ENCODE measurements around the gene ALOXE3. TPM values are rescaled to one million over a fixed set of nuclear protein-coding genes. Genes with fewer than 3 reads are reported as not detected.

Gene ALOXE3
- total and polyA plus RNA-seq, 3 experiments from 2014 or later, result not detected

DNA sequence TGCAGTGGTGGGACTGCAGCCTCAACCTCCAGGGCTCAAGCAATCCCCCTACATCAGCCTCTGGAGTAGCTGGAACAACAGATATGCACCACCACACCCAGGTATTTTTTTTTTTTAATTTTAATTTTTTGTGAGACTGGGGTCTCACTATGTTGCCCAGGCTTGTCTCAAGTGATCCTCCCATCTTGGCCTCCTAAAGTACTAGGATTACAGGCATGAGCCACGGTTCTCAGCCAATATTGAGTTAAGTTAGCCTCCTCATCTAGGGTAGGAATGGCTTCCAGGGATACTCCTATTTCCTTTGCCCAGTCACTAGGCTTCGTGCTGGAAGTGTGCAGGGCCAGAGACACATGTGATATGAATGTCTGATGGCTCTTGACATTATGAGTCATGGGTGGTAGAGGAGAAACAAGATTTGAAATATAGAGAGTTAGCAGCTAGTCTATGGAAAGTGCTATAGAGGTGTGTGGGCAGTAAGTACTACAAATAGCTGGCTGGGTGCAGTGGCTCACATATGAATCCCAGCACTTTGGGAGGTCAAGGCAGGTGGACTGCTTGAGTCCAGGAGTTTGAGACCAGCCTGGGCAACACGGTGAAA is 13.6 kb upstream of the ALOXE3 start:
- no peak overlapping the region for H3K27ac Mint-ChIP-seq
- CTCF ChIA-PET, result interaction anchor here (0.6 to 2.5 kb wide), 4 partner anchors 10 to 279 kb away, joined by 3 to 10 read pairs (median 5); partner anchors contain the start of gene ALOXE3

DNA sequence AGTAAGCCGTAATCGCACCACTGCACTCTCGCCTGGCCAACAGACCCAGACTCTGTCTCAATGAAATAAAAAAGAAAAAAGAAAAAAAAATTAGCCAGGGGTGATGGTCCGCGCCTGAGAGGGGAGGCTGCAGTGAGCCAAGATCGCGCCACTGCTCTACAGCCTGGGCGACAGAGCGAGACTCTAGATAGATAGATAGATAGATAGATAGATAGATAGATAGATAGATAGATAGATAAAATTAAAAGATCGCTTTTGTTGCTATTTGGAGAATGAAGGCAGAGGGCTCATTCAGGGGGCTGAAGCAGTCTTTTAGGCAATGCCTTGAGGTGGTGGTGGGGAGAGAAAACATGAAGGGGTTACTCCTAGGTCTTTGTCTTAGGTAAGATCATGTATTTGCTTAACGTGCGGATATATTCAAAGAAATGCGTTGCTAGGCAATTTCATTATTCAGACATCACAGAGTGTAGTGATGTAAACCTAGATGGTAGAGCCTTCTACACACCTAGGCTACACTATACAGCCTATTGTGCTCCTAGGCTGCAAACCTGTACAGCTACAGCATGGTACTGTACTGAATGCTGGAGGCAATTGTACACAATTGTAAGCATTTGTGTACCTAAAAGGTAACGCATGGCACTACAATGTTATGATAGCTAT is 9.9 kb upstream of the ALOXE3 start:
- Mint-ChIP-seq H3K27me3 (peaks cover 15 to 26% of the 10 kb centered on the region in 2 donors), H3K9me3 (peaks cover 0 to 2% (median 0%) of the 10 kb centered on the region in 5 donors), H3K27ac (peak overlapping the region in 1 of 8 donors; percentile 20), H3K36me3 (peaks cover 0 to 11% (median 0%) of the 10 kb centered on the region in 3 donors), H3K4me1 (peaks cover 36 to 41% (median 39%) of the 10 kb centered on the region in 3 donors), H3K4me3 (peak overlapping the region in 4 of 7 donors; percentile 20 to 69 (median 43))
- ChIA-PET CTCF (interaction anchor here (0.9 to 2.5 kb wide), 4 partner anchors 10 to 35 kb away, joined by 3 to 17 read pairs (median 4); no protein-coding TSS in a partner anchor), POLR2A (interaction anchor here (2.3 kb wide), 1 partner anchor 10 kb away, joined by 8 read pairs; no protein-coding TSS in a partner anchor)
- Histone ChIP-seq H3K4me3 (ENCODE audit: low read length) (no peak overlapping the region), H3K27me3 (ENCODE audit: insufficient read depth, low read length, poor library complexity, severe bottlenecking) (peaks cover 7% of the 10 kb centered on the region), H3K27ac (ENCODE audit: low read depth, low read length) (no peak overlapping the region), H3K36me3 (ENCODE audit: insufficient read depth, low read length) (no peaks in the 10 kb centered on the region), H3K9me3 (ENCODE audit: low read length) (no peaks in the 10 kb centered on the region), H3K4me1 (ENCODE audit: insufficient read depth, low read length) (peaks cover 28% of the 10 kb centered on the region)
- no peak for DNase-seq

More for the DNA sequence above, 13.6 kb upstream of the ALOXE3 start:
- Histone ChIP-seq H3K9me3 (ENCODE audit: low read length) (no peaks in the 10 kb centered on the region), H3K4me3 (ENCODE audit: low read length) (no peak overlapping the region), H3K27me3 (ENCODE audit: insufficient read depth, low read length, poor library complexity, severe bottlenecking) (no peaks in the 10 kb centered on the region), H3K27ac (ENCODE audit: low read depth, low read length) (no peak overlapping the region), H3K4me1 (ENCODE audit: insufficient read depth, low read length) (peaks cover 3% of the 10 kb centered on the region), H3K36me3 (ENCODE audit: insufficient read depth, low read length) (no peaks in the 10 kb centered on the region)
- DNase-seq, result no peak
- Mint-ChIP-seq H3K4me3 (peak overlapping the region in 2 of 7 donors; percentile 4 to 61), H3K27me3 (peaks cover 0 to 8% of the 10 kb centered on the region in 2 donors), H3K9me3 (no peaks in the 10 kb centered on the region), H3K4me1 (peaks cover 4 to 5% (median 5%) of the 10 kb centered on the region in 3 donors), H3K36me3 (no peaks in the 10 kb centered on the region)
- POLR2A ChIA-PET, result interaction anchor here (0.8 kb wide), 1 partner anchor 287 kb away, joined by 3 read pairs; no protein-coding TSS in a partner anchor

DNA sequence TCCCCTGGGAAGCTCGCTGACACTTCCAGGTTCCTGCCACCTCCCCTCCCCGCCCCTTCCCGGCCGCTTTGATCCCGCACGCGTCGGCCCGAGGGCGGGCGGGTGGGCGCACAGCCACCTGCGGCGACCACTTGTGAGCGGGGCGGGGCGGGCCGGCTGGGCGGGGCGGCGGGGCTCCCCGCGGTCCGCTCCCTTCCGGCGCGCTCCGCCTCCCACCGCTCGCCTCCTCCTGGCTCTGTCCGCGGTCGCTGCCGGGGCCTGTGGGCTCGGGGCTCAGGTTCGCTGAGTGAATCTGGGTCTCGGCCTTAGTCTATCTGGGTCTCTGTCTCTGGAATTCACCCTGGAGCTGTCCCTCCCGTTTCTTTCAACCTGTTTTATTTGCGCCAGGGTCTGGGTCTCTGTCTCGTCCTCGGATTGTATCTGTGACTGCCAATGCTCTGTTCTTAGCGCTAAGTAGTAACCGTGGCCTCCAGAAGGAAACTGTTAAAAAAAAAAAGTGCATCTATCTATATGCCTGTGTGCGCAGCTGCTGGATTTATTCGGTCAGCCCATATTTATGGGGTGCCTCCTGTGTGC is 8.3 kb upstream of the ALOXE3 start:
- Mint-ChIP-seq H3K4me1 (peaks cover 43 to 54% (median 51%) of the 10 kb centered on the region in 3 donors), H3K36me3 (peaks cover 0 to 11% (median 0%) of the 10 kb centered on the region in 3 donors), H3K27ac (peak overlapping the region; percentile 5 to 85 (median 77)), H3K4me3 (peak overlapping the region; percentile 85 to 94 (median 92)), H3K27me3 (peaks cover 17 to 31% of the 10 kb centered on the region in 2 donors), H3K9me3 (peaks cover 0 to 2% (median 0%) of the 10 kb centered on the region in 5 donors)
- H3K27ac ChIP-seq (ENCODE audit: low read depth, low read length), result no peak overlapping the region
- no peaks in the 10 kb centered on the region for H3K9me3 ChIP-seq (ENCODE audit: low read length)
- ChIA-PET CTCF (interaction anchor here (0.7 to 2.5 kb wide), 5 partner anchors 9 to 47 kb away, joined by 3 to 17 read pairs (median 3); partner anchors contain the start of gene ALOXE3), POLR2A (interaction anchor here (1.3 to 2.3 kb wide), 3 partner anchors 11 to 95 kb away, joined by 4 to 8 read pairs (median 4); no protein-coding TSS in a partner anchor)
- DNase-seq, result peak; percentile 30 to 55 (median 46)
- peaks cover 7% of the 10 kb centered on the region for H3K27me3 ChIP-seq (ENCODE audit: insufficient read depth, low read length, poor library complexity, severe bottlenecking)
- no peaks in the 10 kb centered on the region for H3K36me3 ChIP-seq (ENCODE audit: insufficient read depth, low read length)
- H3K4me1 ChIP-seq (ENCODE audit: insufficient read depth, low read length), result peaks cover 40% of the 10 kb centered on the region
- peak overlapping the region; percentile 91 for H3K4me3 ChIP-seq (ENCODE audit: low read length)

DNA sequence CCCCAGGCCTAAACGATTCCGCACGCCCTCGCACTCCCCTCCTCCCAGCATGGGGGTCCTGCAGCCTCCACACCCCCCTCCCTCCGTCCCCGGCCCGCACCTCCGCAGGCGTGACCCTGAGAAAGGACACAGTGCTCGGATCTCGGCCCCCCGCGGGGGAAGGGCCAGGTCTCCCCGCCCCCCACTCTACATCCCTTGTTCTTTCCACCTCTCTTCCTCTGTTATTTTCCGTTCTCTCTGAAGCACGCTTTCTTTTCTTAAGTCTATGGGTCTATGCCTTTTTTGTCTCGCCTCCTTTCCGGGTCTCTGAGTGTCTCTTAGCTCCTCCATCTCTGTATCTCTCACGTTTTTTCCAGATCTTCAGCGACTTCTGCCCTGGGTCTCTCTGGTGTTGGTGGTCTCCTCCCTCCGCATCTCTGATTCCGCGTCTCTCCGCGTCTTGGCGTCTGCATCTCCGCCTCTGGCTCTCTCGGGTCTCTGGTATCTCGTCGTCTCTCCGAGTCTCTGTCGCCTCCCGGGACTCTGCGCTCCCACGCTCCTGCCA is 7.7 kb upstream of the ALOXE3 start:
- H3K27me3 Mint-ChIP-seq, result peaks cover 19 to 32% of the 10 kb centered on the region in 2 donors
- Histone ChIP-seq H3K27me3 (ENCODE audit: insufficient read depth, low read length, poor library complexity, severe bottlenecking) (peaks cover 7% of the 10 kb centered on the region), H3K9me3 (ENCODE audit: low read length) (no peaks in the 10 kb centered on the region), H3K4me1 (ENCODE audit: insufficient read depth, low read length) (peaks cover 43% of the 10 kb centered on the region), H3K36me3 (ENCODE audit: insufficient read depth, low read length) (no peaks in the 10 kb centered on the region), H3K4me3 (ENCODE audit: low read length) (peak overlapping the region; percentile 91), H3K27ac (ENCODE audit: low read depth, low read length) (peak overlapping the region; percentile 24)
- DNase-seq, result peak in 2 of 5 donors; percentile 22 to 33
- peaks cover 44 to 57% (median 53%) of the 10 kb centered on the region in 3 donors for H3K4me1 Mint-ChIP-seq
- peaks cover 0 to 11% (median 0%) of the 10 kb centered on the region in 3 donors for H3K36me3 Mint-ChIP-seq
- ChIA-PET CTCF (interaction anchor here (1.8 to 2.5 kb wide), 2 partner anchors 12 to 33 kb away, joined by 4 to 17 read pairs; no protein-coding TSS in a partner anchor), POLR2A (interaction anchor here (1.3 to 2.3 kb wide), 3 partner anchors 12 to 96 kb away, joined by 4 to 8 read pairs (median 4); no protein-coding TSS in a partner anchor)
- H3K4me3 Mint-ChIP-seq, result peak overlapping the region; percentile 84 to 94 (median 90)
- H3K27ac Mint-ChIP-seq, result peak overlapping the region; percentile 16 to 91 (median 72)
- H3K9me3 Mint-ChIP-seq, result peaks cover 0 to 2% (median 0%) of the 10 kb centered on the region in 5 donors

DNA sequence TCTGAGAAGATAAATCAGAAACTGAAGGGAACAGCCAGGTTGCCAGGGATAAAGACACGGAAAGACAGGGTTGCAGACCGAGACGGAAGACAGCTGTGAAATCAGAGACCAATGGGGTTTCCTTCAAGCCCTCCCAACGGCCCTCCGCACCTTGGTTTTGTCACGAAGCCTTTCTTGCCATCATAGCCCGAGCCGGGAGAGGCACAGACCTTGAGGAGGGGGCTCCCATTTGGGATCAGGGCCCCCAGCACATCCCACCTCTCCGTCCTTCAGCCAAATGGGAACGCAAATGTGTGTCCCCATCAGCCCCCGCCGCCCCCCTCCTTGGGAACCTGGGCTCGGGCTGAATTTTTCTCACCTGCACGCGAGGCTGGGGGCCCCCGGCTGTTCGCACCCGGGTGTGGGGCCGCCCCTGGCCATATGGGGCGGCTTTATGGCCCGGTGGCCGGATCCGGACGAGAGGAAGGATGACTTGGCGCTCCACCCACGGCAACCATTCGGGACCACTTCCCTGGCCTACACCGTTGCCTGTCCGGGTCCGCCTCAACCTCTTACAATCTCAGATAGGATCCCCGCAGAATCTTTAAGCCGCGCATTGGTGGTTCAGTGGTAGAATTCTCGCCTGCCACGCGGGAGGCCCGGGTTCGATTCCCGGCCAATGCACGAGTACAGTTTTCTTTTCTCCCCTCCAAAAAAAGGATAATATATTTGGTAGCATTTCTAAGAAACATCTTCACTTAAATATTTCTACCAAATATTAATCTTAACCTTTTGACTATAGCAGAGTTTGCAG is 7.0 kb upstream of the ALOXE3 start:
- Mint-ChIP-seq H3K4me1 (peaks cover 51 to 63% (median 59%) of the 10 kb centered on the region in 3 donors), H3K36me3 (peaks cover 0 to 14% (median 0%) of the 10 kb centered on the region in 3 donors), H3K27me3 (peaks cover 23 to 39% of the 10 kb centered on the region in 2 donors), H3K4me3 (peak overlapping the region; percentile 84 to 94 (median 90)), H3K27ac (peak overlapping the region; percentile 16 to 93 (median 70)), H3K9me3 (peaks cover 0 to 5% (median 2%) of the 10 kb centered on the region in 5 donors)
- Histone ChIP-seq H3K4me1 (ENCODE audit: insufficient read depth, low read length) (peaks cover 49% of the 10 kb centered on the region), H3K9me3 (ENCODE audit: low read length) (no peaks in the 10 kb centered on the region), H3K4me3 (ENCODE audit: low read length) (peak overlapping the region; percentile 91), H3K27ac (ENCODE audit: low read depth, low read length) (peak overlapping the region; percentile 24), H3K36me3 (ENCODE audit: insufficient read depth, low read length) (no peaks in the 10 kb centered on the region), H3K27me3 (ENCODE audit: insufficient read depth, low read length, poor library complexity, severe bottlenecking) (peaks cover 7% of the 10 kb centered on the region)
- peak; percentile 76 to 89 (median 82) for DNase-seq
- ChIA-PET POLR2A (interaction anchor here (1.1 to 1.6 kb wide), 4 partner anchors 31 to 123 kb away, joined by 3 to 7 read pairs (median 4); partner anchors contain the start of gene CTC1), CTCF (interaction anchor here (1.2 to 2.7 kb wide), 6 partner anchors 11 to 123 kb away, joined by 4 to 19 read pairs (median 6); partner anchors contain the start of gene CTC1)

DNA sequence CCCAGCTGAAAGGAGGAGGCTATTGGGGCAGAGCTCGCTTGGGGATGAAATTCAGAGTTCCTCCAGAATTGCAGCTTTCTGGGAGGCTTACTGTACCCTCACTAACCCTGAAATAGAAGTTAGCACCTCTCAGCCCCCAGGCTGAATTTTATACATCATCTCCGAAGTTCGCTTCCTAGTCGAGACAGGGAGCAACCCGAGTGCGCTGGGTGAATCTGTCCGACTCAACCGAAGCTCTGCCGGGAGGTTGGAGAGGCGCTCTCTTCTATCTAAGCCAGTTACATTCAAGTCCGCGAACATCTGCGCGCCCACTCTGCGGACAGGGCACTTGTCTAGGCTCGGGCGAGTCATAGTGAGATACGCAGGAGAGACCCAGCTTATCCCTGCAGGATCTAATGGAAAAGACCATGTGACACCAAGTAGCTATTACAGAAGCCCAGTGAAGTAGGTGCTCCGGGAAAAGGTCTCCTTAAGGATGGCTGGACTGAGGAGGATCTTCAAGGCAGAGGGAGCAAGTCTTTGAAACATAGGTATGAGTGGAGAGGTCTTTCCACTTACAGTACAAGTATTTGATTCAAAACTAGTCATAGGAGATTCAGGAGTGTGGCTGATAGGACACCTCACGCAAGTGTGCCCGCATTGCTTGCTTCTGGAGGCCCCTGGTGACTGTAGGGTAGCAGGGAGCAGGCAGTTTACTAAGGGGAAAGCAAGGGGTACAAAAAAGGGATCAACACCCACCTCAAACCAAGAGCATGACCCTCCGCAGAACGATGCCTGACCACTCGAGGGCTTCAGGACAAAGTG is 6.2 kb upstream of the ALOXE3 start:
- Mint-ChIP-seq H3K4me1 (peaks cover 59 to 71% (median 67%) of the 10 kb centered on the region in 3 donors), H3K36me3 (peaks cover 0 to 16% (median 0%) of the 10 kb centered on the region in 3 donors), H3K9me3 (peaks cover 0 to 11% (median 2%) of the 10 kb centered on the region in 5 donors), H3K4me3 (peak overlapping the region; percentile 84 to 94 (median 90)), H3K27ac (peak overlapping the region; percentile 29 to 86 (median 72)), H3K27me3 (peaks cover 25 to 46% of the 10 kb centered on the region in 2 donors)
- ChIA-PET POLR2A (interaction anchor here (1.1 to 1.4 kb wide), 5 partner anchors 16 to 124 kb away, joined by 3 to 7 read pairs (median 3); partner anchors contain the start of gene CTC1), CTCF (interaction anchor here (0.6 to 2.7 kb wide), 11 partner anchors 10 to 123 kb away, joined by 3 to 19 read pairs (median 4); partner anchors contain the start of gene CTC1)
- H3K27ac ChIP-seq (ENCODE audit: low read depth, low read length), result no peak overlapping the region
- no peaks in the 10 kb centered on the region for H3K36me3 ChIP-seq (ENCODE audit: insufficient read depth, low read length)
- H3K4me3 ChIP-seq (ENCODE audit: low read length), result peak overlapping the region; percentile 91
- H3K27me3 ChIP-seq (ENCODE audit: insufficient read depth, low read length, poor library complexity, severe bottlenecking), result peaks cover 7% of the 10 kb centered on the region
- H3K9me3 ChIP-seq (ENCODE audit: low read length), result no peaks in the 10 kb centered on the region
- DNase-seq, result peak in 2 of 5 donors; percentile 7 to 15
- H3K4me1 ChIP-seq (ENCODE audit: insufficient read depth, low read length), result peaks cover 57% of the 10 kb centered on the region

Measured in CD8-positive, alpha-beta memory T cell (primary cell).